Measurements from ENCODE around the gene AMBRA1.

Gene AMBRA1

GRCh38 chr11:46463701-46464421 is 130.0 kb downstream of the AMBRA1 start:
- no peak for DNase-seq

- no peak for DNase-seq
These were observed 132.3 kb downstream of the AMBRA1 start for GRCh38 chr11:46461461-46461927.

- no peak for DNase-seq
These were observed 135.3 kb downstream of the AMBRA1 start for GRCh38 chr11:46458491-46458890.

- no peak for DNase-seq
These were observed 136.0 kb downstream of the AMBRA1 start for GRCh38 chr11:46457659-46458424.

- DNase-seq: no peak
These were observed 136.8 kb downstream of the AMBRA1 start for GRCh38 chr11:46457021-46457420.

GRCh38 chr11:46456269-46457001 is 137.4 kb downstream of the AMBRA1 start:
- DNase-seq: no peak

GRCh38 chr11:46455834-46456233 is 138.0 kb downstream of the AMBRA1 start:
- no peak for DNase-seq

- no peak for DNase-seq
These were observed 140.8 kb downstream of the AMBRA1 start for GRCh38 chr11:46452918-46453517.

GRCh38 chr11:46451759-46452158 is 142.1 kb downstream of the AMBRA1 start:
- DNase-seq: no peak

- no peak for DNase-seq
These were observed 142.9 kb downstream of the AMBRA1 start for GRCh38 chr11:46450846-46451477.

- DNase-seq: no peak
These were observed 146.3 kb downstream of the AMBRA1 start for GRCh38 chr11:46447544-46447943.

- no peak for DNase-seq
These were observed 147.7 kb downstream of the AMBRA1 start for GRCh38 chr11:46445920-46446771.

GRCh38 chr11:46445192-46445919 is 148.5 kb downstream of the AMBRA1 start:
- no peak for DNase-seq

GRCh38 chr11:46444305-46444704 is 149.5 kb downstream of the AMBRA1 start:
- no peak for DNase-seq

GRCh38 chr11:46438211-46438610 is 155.6 kb downstream of the AMBRA1 start:
- DNase-seq: no peak

GRCh38 chr11:46437122-46437689 is 156.6 kb downstream of the AMBRA1 start:
- no peak for DNase-seq

- no peak for DNase-seq
These were observed 157.7 kb downstream of the AMBRA1 start for GRCh38 chr11:46436113-46436512.

GRCh38 chr11:46435679-46436078 is 158.1 kb downstream of the AMBRA1 start:
- DNase-seq: no peak

GRCh38 chr11:46431211-46431610 is 162.6 kb downstream of the AMBRA1 start:
- no peak for DNase-seq

- DNase-seq: no peak
These were observed 164.1 kb downstream of the AMBRA1 start for GRCh38 chr11:46429717-46430116.

GRCh38 chr11:46427364-46427763 is 166.5 kb downstream of the AMBRA1 start:
- no peak for DNase-seq

Data from NCI-H187 treated with DMSO at 0.1 percent for 48 hours (cell line).